ENCODE measurements around the gene NOLC1. TPM values are rescaled to one million over a fixed set of nuclear protein-coding genes. Genes with fewer than 3 reads are reported as not detected.

The NOLC1 gene
- total and polyA plus RNA-seq, 10 of the 15 experiments (the other 5 are each of a cell fraction or from before 2014, with no cell fraction given) = 91.7 to 244 (median 128) TPM

DNA sequence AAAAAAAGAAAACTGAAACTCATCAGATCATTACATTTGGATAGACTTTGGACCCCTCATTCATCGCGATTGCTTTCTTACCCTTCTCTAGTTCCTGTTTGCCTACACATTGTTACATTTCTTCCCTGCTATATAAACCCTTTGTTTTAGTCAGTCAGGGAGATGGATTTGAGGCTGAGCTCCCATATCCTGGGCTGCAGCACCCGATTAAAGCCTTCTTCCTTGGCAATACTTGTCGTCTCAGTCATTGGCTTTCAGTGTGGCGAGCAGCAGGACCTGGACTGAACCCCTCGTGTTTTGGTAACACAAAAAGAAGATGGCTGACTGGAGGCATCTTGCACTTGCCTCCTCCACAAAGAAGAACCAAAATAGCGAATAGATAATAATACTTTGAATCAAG is 39.8 kb downstream of the NOLC1 start:
- Histone ChIP-seq H3K27me3 (replicated peaks in 1 of 2; ENCODE audit: control insufficient read depth in 2 of 2, insufficient read depth in 2 of 2, low read length in 1 of 2) (no peaks in the 10 kb centered on the region), H3K4me1 (ENCODE audit: control insufficient read depth, insufficient read depth, low read length) (peaks cover 11% of the 10 kb centered on the region), H3K9ac (ENCODE audit: control insufficient read depth, insufficient read depth, low read length) (no peak overlapping the region), H4K20me1 (ENCODE audit: control insufficient read depth, insufficient read depth) (no peaks in the 10 kb centered on the region), H3K9me3 (replicated peaks; ENCODE audit: control insufficient read depth, insufficient read depth, low read length) (peaks cover 5% of the 10 kb centered on the region; the same call in 2 of the 3 replicates), H3K4me3 (no peak overlapping the region), H3K27ac (ENCODE audit: control insufficient read depth, insufficient read depth) (no peak overlapping the region), H3K4me2 (ENCODE audit: control insufficient read depth, insufficient read depth) (no peak overlapping the region), H3K79me2 (ENCODE audit: control insufficient read depth, insufficient read depth, low read length) (no peaks in the 10 kb centered on the region), H3K36me3 (ENCODE audit: control insufficient read depth in 2 of 2, insufficient read depth in 2 of 2, low read length in 1 of 2) (no peaks in the 10 kb centered on the region), H2AFZ (ENCODE audit: control insufficient read depth, low read depth, low read length) (no peak overlapping the region)
- in situ Hi-C loops (cut with MboI) = no loop called here
- no peak for TF ChIP-seq CBX3 (IDR thresholded peaks at IDR 0.05; ENCODE audit: borderline replicate concordance, low read depth)
- TF ChIP-seq POU2F2 (IDR thresholded peaks at IDR 0.05; ENCODE audit: borderline replicate concordance, low read depth, low read length) = no peak
- no peak for TF ChIP-seq ZSCAN29 (IDR thresholded peaks at IDR 0.05)
- TF ChIP-seq SMC3 (IDR thresholded peaks at IDR 0.05; ENCODE audit: borderline replicate concordance, low read length) = no peak
- TF ChIP-seq, protein P1, sequence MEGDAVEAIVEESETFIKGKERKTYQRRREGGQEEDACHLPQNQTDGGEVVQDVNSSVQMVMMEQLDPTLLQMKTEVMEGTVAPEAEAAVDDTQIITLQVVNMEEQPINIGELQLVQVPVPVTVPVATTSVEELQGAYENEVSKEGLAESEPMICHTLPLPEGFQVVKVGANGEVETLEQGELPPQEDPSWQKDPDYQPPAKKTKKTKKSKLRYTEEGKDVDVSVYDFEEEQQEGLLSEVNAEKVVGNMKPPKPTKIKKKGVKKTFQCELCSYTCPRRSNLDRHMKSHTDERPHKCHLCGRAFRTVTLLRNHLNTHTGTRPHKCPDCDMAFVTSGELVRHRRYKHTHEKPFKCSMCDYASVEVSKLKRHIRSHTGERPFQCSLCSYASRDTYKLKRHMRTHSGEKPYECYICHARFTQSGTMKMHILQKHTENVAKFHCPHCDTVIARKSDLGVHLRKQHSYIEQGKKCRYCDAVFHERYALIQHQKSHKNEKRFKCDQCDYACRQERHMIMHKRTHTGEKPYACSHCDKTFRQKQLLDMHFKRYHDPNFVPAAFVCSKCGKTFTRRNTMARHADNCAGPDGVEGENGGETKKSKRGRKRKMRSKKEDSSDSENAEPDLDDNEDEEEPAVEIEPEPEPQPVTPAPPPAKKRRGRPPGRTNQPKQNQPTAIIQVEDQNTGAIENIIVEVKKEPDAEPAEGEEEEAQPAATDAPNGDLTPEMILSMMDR (IDR thresholded peaks at IDR 0.05 in 2 of 3, conservative IDR thresholded peaks at IDR 0.05 in 1 of 3; ENCODE audit: control insufficient read depth in 2 of 3, extremely low read depth in 1 of 3, insufficient read depth in 1 of 3, low read depth in 3 of 3, low read length in 3 of 3) = no peak
- TF ChIP-seq IRF4 (IDR thresholded peaks at IDR 0.05; ENCODE audit: low read depth, low read length) = no peak
- TF ChIP-seq TBL1XR1 (IDR thresholded peaks at IDR 0.05; ENCODE audit: low read depth, low read length) = no peak
- TF ChIP-seq, protein P2, sequence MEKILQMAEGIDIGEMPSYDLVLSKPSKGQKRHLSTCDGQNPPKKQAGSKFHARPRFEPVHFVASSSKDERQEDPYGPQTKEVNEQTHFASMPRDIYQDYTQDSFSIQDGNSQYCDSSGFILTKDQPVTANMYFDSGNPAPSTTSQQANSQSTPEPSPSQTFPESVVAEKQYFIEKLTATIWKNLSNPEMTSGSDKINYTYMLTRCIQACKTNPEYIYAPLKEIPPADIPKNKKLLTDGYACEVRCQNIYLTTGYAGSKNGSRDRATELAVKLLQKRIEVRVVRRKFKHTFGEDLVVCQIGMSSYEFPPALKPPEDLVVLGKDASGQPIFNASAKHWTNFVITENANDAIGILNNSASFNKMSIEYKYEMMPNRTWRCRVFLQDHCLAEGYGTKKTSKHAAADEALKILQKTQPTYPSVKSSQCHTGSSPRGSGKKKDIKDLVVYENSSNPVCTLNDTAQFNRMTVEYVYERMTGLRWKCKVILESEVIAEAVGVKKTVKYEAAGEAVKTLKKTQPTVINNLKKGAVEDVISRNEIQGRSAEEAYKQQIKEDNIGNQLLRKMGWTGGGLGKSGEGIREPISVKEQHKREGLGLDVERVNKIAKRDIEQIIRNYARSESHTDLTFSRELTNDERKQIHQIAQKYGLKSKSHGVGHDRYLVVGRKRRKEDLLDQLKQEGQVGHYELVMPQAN (conservative IDR thresholded peaks at IDR 0.05) = no peak
- no peak for TF ChIP-seq NR2C2 (IDR thresholded peaks at IDR 0.05; ENCODE audit: borderline replicate concordance, control insufficient read depth, insufficient read length, low read depth)
- no peak for TF ChIP-seq POLR2A (IDR thresholded peaks at IDR 0.05; ENCODE audit: low read depth, low read length)
- POLR2A ChIA-PET = no interaction called here
- CTCF ChIA-PET = interaction anchor here (1.0 kb wide), 1 partner anchor 28 kb away, joined by 3 read pairs; no protein-coding TSS in a partner anchor
- WGBS (ENCODE audit: insufficient coverage, insufficient replicate concordance, low lambda C conversion rate, missing lambda C conversion rate) = 58% methylated on average over 7 of the region's 7 CpGs
- SMC1A ChIA-PET (ENCODE audit: uncharacterized antibody, unreplicated experiment) = no interaction called here
- intact Hi-C loops (cut with micrococcal nuclease; ENCODE audit: unreplicated experiment) = no loop called here
- no peak for DNase-seq (ENCODE audit: low read depth, low spot score)
- ATAC-seq = no peak
- no TSS peak for BruUV-seq (replicated peaks)
- no peak for FAIRE-seq
- RAD21 ChIA-PET (ENCODE audit: unreplicated experiment) = no interaction called here
